Inferior parietal cortex (tissue), 1 donor: ENCODE data around the gene TMEM31.
"Not testable (repeated sequence)": the region's sequence is repeated elsewhere in the genome, so short reads cannot be mapped to it uniquely, and the experiment has no call there.

Experiments
- DNase-seq: peaks from one replicate; pipeline ENCODE4 v3.0.0-alpha.2; 2016; ENCODE audit errors: extremely low spot score

Gene TMEM31

DNA sequence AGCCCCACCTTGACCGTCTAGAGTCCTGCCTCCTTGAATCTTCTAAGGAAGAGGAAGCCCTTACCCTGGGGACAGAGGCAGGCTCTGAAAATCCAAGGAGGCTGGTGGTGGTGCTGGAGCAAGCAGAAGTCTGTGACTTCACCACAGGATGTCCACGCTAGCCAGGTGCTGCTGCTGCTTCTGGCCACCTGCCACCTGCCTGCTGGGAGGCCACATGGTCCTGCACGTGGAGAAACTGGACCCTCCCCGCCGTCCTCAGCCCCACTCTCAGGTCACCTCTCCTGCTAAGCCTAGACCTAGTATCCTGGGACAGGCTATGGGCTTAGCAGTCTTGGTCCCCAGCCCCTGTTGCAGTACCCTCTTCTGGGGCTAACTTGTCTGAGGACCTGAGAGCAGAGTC is 15.8 kb downstream of the TMEM31 start:
- no peak for DNase-seq

DNA sequence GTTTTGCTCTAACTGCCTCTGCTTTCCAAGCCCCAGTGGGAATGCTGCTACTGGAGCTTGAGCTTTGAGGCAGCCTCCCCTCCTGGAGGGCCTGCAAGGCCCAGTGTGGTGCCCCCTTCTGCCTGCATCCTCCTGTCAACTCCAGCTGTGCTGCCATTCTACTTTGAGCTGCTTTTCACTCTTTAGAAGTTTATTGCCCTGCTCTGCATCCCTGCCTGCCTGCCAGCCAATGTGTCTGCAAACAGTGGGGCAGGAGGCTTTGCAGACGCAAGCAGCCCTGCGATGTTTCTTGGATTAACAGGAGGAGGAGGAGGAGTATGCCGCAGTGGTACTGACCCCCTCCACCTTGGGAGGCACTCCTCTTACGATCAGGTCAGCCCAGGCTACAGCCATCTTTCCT is 16.4 kb downstream of the TMEM31 start:
- DNase-seq, result no peak

DNA sequence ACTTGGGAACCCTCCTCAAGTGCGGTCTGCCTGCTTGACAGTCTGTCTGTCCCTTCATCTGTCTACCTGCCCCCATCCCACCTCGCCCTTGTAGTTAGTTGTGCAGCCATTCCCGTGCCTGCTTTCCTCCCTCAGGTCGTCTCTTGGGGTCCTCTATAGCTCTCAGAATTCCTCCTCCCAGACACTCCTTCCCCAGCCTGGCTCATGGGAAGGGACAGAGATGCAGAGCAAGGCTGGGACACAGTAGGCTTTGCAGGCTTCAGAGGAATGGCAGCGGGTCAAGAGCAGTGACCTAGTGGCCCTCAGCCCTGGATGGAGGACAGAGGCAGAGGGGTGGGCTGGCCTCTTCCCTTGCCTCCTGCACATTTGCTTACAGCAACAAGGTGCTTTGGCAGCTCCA is 18.3 kb downstream of the TMEM31 start:
- no peak for DNase-seq

DNA sequence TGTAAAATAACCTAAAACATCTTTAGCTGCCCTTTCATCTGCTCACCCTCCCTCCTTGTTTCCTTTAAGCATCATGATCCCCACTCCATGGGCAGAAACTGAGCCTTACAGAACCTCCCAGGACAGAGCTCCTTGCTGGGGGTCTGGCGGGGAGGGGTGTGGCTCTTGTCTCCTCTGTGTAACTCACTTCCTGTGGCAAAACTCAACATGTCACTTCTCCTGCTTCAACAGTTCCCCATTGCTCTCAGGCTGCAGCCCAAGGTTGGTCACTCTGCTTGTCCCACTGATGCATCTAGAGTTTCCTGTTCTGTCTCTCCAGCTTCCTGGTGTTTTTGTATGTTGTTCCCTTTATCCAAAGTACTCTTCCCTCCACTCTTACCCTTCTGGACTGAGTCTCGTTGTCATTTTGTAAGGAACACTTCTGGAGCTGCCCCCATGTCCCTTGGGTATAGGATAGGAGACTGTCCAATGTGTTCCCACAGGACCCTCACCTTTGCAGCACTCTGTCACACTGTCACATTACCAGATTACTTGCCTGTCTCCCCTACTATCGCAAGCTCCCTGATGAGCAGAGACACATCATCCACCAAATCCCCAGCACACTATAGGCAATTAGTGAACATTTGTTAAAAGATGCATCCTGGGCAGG is 19.6 kb downstream of the TMEM31 start:
- no peak for DNase-seq

DNA sequence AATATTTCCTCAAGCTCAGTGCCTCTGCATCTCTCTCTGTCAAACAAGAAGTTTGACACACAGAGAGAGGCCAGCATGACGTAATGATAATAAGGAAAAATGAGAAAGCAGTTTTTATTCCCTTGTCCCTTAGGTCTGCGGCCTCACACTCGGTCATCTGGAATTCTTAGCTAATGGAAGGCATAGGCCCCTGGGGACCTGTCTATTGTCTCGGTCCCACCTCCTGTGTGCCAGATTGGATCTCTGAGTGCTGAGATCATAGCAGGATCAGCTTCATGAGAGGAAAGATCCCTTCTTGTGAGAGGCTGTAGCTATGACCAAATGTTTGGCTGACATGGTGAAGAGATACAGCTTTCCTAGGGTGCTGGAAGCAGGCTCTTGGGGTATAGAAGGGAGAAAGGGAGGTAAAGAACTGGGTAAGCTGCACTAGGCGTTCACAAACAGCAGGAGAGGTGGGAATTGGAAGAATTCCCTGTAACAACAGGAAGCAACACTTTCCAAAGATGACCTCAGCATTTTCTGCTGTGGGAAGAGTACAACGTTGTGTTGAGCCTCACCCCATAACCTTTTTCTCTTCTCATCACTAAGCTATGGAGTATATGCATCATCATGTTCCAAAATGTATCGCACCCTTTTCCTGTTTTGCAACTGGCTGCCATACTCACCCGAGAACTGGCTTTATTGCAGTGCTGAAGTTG is 20.2 kb downstream of the TMEM31 start:
- DNase-seq, result no peak

DNA sequence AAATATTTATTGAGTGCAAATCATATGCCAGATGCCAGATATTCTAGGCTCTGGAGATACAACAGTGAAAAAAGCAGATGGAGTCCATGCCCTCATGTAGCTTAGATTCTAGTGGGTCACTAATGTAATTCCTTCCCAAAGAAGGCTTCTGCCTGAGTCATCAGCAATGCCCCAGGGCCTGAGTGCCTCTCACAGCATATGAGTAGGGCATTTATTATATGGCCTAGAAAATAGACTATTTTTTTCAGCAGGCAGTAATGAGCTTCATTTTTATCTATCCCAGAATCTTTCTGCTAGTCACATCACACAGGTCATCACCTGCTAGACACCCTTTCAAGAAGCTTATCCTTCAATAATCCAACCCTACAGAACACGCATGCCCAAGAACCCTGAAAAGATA is 22.3 kb downstream of the TMEM31 start:
- no peak for DNase-seq

DNA sequence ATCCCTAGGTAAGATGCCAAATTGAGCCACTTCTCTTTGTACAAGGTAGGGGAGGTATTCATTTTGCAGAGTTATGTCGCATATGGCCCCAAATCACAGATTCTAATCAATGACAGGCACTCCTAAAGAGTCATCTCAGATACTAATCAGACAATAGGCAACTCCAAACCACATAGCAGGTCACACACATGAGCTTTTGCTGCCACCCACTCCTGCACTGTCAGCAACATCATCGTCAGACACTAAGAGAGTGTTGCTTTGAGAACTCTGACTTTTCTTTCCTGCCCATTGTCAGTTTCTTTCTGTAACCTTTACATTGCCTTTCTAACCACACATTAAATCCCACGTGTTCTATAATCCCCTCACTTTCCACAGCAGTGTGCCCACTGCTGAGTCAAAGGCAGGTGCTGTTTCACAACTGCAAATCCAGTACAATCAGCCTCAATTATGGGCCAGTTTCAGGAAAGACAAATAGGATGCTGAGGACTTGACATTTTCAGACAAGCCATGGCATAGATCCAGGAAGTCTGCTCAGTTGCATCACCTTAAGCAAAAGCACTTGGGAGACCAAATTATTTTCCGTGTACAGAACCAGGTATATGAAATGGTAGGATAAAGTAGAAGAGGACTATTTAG is 23.5 kb downstream of the TMEM31 start:
- no peak for DNase-seq

DNA sequence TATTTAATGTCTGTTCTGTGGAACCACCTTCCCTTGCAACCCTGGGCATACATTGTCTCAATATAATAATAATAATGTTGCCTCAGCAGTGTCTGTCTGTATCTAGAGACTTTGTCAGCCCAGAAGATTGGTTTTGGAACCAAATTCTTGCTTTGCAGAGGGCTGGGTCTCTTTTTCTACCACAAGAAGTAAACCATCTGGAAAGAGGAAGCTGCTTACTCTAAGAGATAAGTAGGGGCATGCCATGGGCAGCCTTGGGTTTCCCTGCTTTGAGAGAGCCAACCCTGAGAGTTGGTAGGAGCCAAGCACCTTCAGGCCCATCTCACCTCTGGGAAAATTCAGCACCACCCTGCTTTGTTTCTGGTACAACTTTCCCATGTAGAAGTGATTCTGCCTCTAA is 27.0 kb downstream of the TMEM31 start:
- no peak for DNase-seq

DNA sequence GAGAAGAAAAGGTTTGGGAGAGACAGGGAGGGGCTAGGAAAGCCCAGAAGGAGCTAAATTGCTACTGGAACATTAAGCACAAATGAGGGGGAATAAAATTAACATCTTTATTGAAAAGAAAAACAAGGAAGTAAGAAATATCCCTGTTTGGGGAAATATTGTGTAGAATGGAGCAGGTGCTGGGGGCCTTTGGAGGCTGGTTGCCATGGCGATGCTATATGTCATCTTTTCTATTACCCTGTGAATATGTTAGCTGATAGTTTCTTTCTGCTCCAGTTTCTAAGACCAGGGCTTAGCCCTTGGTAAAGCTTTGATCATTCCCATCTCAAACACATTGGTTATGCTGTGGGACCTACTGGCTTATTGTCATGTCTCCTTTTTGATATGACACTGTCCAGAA is 28.7 kb downstream of the TMEM31 start:
- DNase-seq, result no peak

DNA sequence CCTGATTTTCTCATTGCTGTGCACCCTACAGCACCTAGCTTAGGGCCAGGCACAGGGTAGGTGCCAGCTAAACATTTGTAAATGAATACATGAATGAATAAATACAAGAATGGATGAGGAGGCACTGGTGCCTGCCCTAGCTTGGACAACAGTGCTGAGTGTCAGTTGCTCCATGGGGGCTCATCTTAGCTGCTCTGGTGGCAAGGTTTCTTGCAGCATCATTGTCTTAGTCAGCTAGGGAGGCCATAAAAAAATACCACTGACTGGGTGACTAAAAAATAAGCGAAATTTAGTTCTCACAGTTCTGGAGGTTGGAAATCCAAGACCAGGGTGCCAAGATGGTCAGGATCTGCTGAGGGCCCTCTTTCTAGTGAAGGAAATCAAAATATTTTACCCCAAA is 31.2 kb downstream of the TMEM31 start:
- DNase-seq, result no peak

DNA sequence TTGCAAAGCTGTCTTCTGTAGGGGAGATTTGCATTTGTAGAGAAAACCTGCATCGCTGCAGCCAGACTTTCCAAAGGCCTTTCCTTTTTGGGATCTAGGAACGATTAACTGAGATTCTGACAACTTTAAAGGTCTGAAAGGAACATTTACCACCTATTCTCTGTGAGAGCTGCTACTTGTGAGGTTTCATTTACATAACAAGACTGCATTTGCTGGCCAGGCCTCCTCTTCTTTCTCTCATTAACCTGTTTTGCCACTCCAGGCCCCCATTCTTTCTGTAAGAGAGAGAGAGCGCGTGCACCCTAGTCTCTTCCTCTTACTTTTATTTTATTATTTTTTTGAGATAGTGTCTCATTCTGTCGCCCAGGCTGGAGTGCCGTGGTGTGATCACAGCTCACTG is 31.6 kb downstream of the TMEM31 start:
- no peak for DNase-seq

DNA sequence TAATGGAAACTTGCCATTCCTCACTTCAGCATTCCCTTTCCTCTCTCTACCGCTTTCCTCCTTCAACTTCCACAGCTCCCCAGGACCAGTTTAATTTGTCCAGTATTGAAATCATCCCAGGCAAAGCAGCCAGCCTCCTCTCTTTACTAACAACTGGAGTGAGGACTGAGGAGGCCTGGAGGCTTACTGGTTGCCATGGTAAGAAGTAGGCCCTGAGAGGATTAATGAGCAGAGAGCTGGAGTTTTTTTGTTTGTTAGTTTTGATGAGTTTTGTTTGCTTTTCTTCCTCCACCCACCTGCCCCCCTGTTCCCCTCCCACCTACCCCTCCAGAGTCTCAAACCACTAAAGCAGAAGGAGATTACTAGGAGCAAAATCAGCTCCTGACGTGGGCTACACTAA is 36.5 kb downstream of the TMEM31 start:
- DNase-seq, result no peak

DNA sequence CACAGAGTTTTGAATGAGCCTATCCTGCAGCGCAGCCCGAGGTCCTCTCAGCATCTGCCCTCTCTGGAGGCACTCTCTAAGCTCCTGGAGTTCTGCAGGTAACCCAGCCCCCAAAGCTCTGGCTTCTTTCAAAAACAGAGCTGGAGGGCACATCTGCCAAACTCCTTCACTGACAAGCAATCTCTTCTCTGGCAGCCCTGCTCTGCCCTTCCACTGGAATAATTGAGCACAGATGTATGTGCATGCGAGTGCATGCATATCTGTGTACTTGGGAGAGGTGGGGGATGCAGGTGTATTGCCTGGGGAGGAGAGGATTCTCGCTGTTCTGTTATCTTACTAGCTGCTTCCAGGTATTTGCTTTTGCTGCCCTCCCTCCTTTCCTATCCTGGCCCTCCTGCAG is 43.7 kb downstream of the TMEM31 start:
- DNase-seq, result no peak

DNA sequence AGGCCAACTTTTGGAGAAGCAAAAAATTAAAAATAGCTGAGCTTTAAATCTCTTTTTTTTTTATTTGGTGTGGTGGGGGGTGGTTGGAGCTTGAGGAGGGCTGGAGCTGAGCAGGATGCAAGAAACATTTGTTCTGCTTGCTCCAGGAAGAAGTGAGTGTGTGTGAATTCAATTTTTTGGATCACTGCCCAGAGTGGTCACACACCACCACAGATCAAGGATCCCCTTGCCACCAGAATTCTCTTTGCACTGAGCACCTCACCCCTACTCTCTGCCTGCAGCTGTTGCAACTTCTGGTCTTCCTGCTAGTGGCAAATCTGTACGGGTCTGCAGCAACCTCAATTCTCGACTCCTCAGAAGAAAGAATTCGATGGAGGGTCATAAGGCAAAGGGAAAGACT is 46.0 kb downstream of the TMEM31 start:
- DNase-seq, result no peak

DNA sequence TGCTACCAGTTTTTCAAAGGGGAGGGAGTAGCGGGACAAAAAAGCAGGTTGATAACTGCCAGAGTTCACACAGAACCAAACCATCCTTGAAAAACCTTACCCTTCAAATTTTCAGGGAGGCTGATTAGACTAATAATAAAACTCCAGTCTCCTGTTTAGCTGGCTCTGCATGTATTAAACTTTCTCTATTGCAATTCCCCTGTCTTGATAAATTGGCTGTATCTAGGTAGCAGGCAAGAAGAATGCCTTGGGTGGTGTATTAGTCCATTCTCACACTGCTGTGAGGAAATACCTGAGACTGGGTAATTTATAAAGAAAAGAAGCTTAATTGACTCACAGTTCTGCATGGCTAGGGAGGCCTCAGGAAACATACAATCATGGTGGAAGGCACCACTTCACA is 47.8 kb downstream of the TMEM31 start:
- DNase-seq, result no peak

DNA sequence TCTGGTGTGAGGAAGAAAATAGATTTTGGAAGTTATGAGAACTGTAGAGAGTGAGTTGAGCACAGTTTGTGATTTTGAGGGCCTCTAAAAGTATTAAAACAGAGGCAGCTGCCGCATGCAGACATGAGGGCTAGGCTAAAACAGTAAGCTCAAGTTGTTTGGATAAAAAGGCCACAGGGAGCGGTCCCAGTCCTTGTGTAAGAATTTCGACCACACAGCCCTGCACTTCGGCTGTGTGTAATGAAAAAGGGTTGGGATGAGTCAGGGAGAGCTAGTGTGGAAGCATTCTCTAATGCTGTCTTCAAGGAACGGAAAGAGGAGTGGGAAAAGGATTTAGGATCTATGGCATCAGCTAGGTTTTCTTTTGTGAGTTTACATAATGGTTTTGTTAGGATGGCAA is 52.8 kb downstream of the TMEM31 start:
- not testable (repeated sequence) for DNase-seq
